Endothelial cell of umbilical vein (primary cell): Measurements from ENCODE around the gene DENND2A. TPM values are rescaled to one million over a fixed set of nuclear protein-coding genes. Genes with fewer than 3 reads are reported as not detected.

Experiments used
- BruUV-seq: library from RNA; stranded (reverse); fragments of 400-500 nt; replicated peaks from 2 replicates; lab custom pipeline; 2021; lab: Mats Ljungman, UMichigan
- CTCF ChIA-PET: fragments of 300-600, 350-600 bp; sonication (Branson Sonifier 250); formaldehyde crosslinking; loops from one replicate; lab custom pipeline; 2021; ENCODE audit warnings: antibody characterized with exemption, inconsistent platforms; lab: Charles Lee
- POLR2A ChIA-PET: fragments of 300-600, 350-600 bp; sonication (Branson Sonifier 250); formaldehyde crosslinking; loops from one replicate; lab custom pipeline; 2021; ENCODE audit warnings: antibody characterized with exemption, inconsistent platforms; lab: Charles Lee
- DNase-seq: peaks from one replicate; pipeline ENCODE4 v3.0.0-alpha.2; 2011; ENCODE audit warnings: low read depth, low spot score
- FAIRE-seq: peaks from 2 replicates; lab custom pipeline; 2011; peaks lifted over from hg19 to GRCh38; lab: Jason Lieb, UNC
- H2AFZ ChIP-seq: 2 replicates; pipeline ENCODE4 v1.6.0; 2012; ENCODE audit warnings: low read depth, low read length, control low read depth, inconsistent platforms
- H3K27ac ChIP-seq: 2 replicates; pipeline ENCODE4 v1.5.1; 2011; ENCODE audit warnings: low read depth, mild to moderate bottlenecking, control low read depth, low read length, moderate library complexity; ENCODE audit not compliant: insufficient read depth
- H3K27me3 ChIP-seq, 2 experiments: 2 replicates each; pipeline versions ENCODE4 v1.6.0 to v1.6.1; 2011; ENCODE audit warnings: low read length in 2 of 2, mixed read lengths in 1 of 2; ENCODE audit not compliant: control insufficient read depth in 2 of 2, insufficient read depth in 2 of 2
- H3K36me3 ChIP-seq, 2 experiments: 2 replicates in 1 of 2; 3 replicates in 1 of 2; pipeline ENCODE4 v1.5.1; 2011; ENCODE audit warnings: low read length in 2 of 2, mild to moderate bottlenecking in 1 of 2, moderate library complexity in 1 of 2; ENCODE audit not compliant: control insufficient read depth in 2 of 2, insufficient read depth in 2 of 2; ENCODE audit errors: extremely low read depth in 1 of 2
- H3K4me1 ChIP-seq: 3 replicates; pipeline ENCODE4 v1.5.1; 2011; ENCODE audit warnings: mild to moderate bottlenecking, low read length; ENCODE audit not compliant: control insufficient read depth, insufficient read depth; ENCODE audit errors: extremely low read depth
- H3K4me2 ChIP-seq: 2 replicates; pipeline ENCODE4 v1.6.1; 2011; ENCODE audit warnings: low read length, control low read depth, mixed read lengths; ENCODE audit not compliant: insufficient read depth
- H3K4me3 ChIP-seq, 3 experiments: fragments of 200-600 bp in 1 of 3; sonication (generic), shearing (Covaris generic) in 1 of 3; replicated peaks in 1 of 3; 2 replicates each; pipeline ENCODE4 v1.5.1; 2011 to 2016; ENCODE audit warnings: control low read depth in 3 of 3, low read length in 3 of 3, mild to moderate bottlenecking in 2 of 3, inconsistent platforms in 1 of 3, low read depth in 1 of 3, moderate library complexity in 1 of 3; ENCODE audit not compliant: insufficient read depth in 1 of 3
- H3K79me2 ChIP-seq: 2 replicates; pipeline ENCODE4 v1.6.0; 2012; ENCODE audit warnings: low read length, inconsistent platforms; ENCODE audit not compliant: control insufficient read depth, insufficient read depth
- H3K9ac ChIP-seq: replicated peaks from 2 replicates; pipeline ENCODE3; 2011; ENCODE audit warnings: low read length, control low read depth; ENCODE audit not compliant: insufficient read depth; ENCODE audit errors: extremely low read depth
- H3K9me1 ChIP-seq: replicated peaks from 3 replicates; pipeline ENCODE4 v1.6.0; 2011; ENCODE audit warnings: mild to moderate bottlenecking, low read length; ENCODE audit not compliant: control insufficient read depth, insufficient read depth; ENCODE audit errors: extremely low read depth
- H3K9me3 ChIP-seq: replicated peaks from 2 replicates; pipeline ENCODE4 v1.5.1; 2012; ENCODE audit warnings: low read length, inconsistent platforms; ENCODE audit not compliant: control insufficient read depth, insufficient read depth
- H4K20me1 ChIP-seq: replicated peaks from 2 replicates; pipeline ENCODE3; 2011; ENCODE audit warnings: mild to moderate bottlenecking, low read length; ENCODE audit not compliant: control insufficient read depth, insufficient read depth; ENCODE audit errors: extremely low read depth
- CTCF ChIP-seq, 2 donors: IDR thresholded peaks; 1 replicate in 1 of 2; 2 replicates in 1 of 2; pipeline ENCODE4 v1.5.1; 2011; ENCODE audit warnings: low read length in 2 of 2, mild to moderate bottlenecking in 2 of 2, moderate library complexity in 2 of 2, control low read depth in 1 of 2, inconsistent platforms in 1 of 2, low read depth in 1 of 2; ENCODE audit not compliant: insufficient read depth in 1 of 2; ENCODE audit errors: extremely low read depth in 1 of 2
- EZH2 ChIP-seq: IDR thresholded peaks from 2 replicates; pipeline ENCODE4 v1.6.1; 2012; ENCODE audit warnings: borderline replicate concordance, low read depth, mild to moderate bottlenecking, moderate library complexity, low read length, inconsistent platforms; ENCODE audit not compliant: severe bottlenecking
- FOS ChIP-seq: IDR thresholded peaks from 2 replicates; pipeline ENCODE4 v1.6.1; 2011; ENCODE audit warnings: mild to moderate bottlenecking, low read length, moderate library complexity, borderline replicate concordance; ENCODE audit not compliant: insufficient read depth
- GATA2 ChIP-seq: IDR thresholded peaks from 2 replicates; pipeline ENCODE4 v1.7.0; 2011; ENCODE audit warnings: low read depth, mild to moderate bottlenecking, moderate library complexity, mixed read lengths, low read length; ENCODE audit not compliant: insufficient read length, insufficient read depth
- JUN ChIP-seq: IDR thresholded peaks from 2 replicates; pipeline ENCODE4 v1.6.1; 2011; ENCODE audit warnings: borderline replicate concordance, low read depth; ENCODE audit not compliant: insufficient read length, insufficient read depth
- MAX ChIP-seq: IDR thresholded peaks from 2 replicates; pipeline ENCODE4 v1.6.1; 2011; ENCODE audit not compliant: insufficient read depth, insufficient read length
- MYC ChIP-seq: IDR thresholded peaks from one replicate; pipeline ENCODE4 v1.6.1; 2011; ENCODE audit warnings: mild to moderate bottlenecking, low read depth, low read length
- POLR2A ChIP-seq: IDR thresholded peaks from 2 replicates; pipeline ENCODE4 v1.6.1; 2012; ENCODE audit warnings: low read depth, mild to moderate bottlenecking, control low read depth, low read length
- POLR2AphosphoS5 ChIP-seq: IDR thresholded peaks from 2 replicates; pipeline ENCODE4 v1.6.1; 2012; ENCODE audit warnings: low read depth, mild to moderate bottlenecking, control low read depth, low read length, moderate library complexity; ENCODE audit not compliant: insufficient read depth
- dilution Hi-C: fragments of 300-500 bp; cut with MboI; formaldehyde crosslinking; loops from one replicate; pipeline ENCODE4 v1.15.0; 2019; ENCODE audit warnings: low sequenced_read_pairs; ENCODE audit not compliant: extremely low pct_ligation_motif_present
- intact Hi-C: fragments of 100-400 bp; cut with micrococcal nuclease; formaldehyde crosslinking; loops from one replicate; pipeline ENCODE4 v1.10.0; 2022
- polyA plus RNA-seq, 4 experiments: library from polyadenylated mRNA; depleted of rRNA in 3 of 4; stranded (reverse) in 3 of 4; unstranded in 1 of 4; fragments of >200 nt; gene quantifications; 2 replicates each; pipeline versions ENCODE4 v1.2.1 to v1.2.3, GENCODE V29; 2011 to 2012; ENCODE audit warnings: missing spikeins in 1 of 4
- total RNA-seq: library from RNA; stranded (reverse); gene quantifications from 2 replicates; pipeline ENCODE4 v1.2.3, GENCODE V29; 2021

Gene DENND2A
- total and polyA plus RNA-seq, 2 donors (not counting 3 experiments of a cell fraction or from before 2014, with no cell fraction given): 0.33 TPM; not detected in 1

- no peak overlapping the region for H3K4me2 ChIP-seq
- H3K27me3 ChIP-seq: no peaks in the 10 kb centered on the region
- H3K27ac ChIP-seq: no peak overlapping the region
- ChIA-PET POLR2A (interaction anchor here (0.5 kb wide), 1 partner anchor 236 kb away, joined by 8 read pairs; no protein-coding TSS in a partner anchor), CTCF (interaction anchor here (1.0 to 1.1 kb wide), 2 partner anchors 132 to 971 kb away, joined by 3 read pairs; no protein-coding TSS in a partner anchor)
- H3K9me3 ChIP-seq: no peaks in the 10 kb centered on the region
- no TSS peak for BruUV-seq
- H3K36me3 ChIP-seq: peaks cover 0 to 7% of the 10 kb centered on the region in 2 experiments
- H3K9me1 ChIP-seq: no peaks in the 10 kb centered on the region
- no peaks in the 10 kb centered on the region for H3K79me2 ChIP-seq
- intact Hi-C loops: loop anchor here (5.0 to 10.0 kb wide), 2 partner anchors 244 to 976 kb away; partner anchors contain the start of gene BRAF
- no peak overlapping the region for H3K4me3 ChIP-seq
- dilution Hi-C loops: no loop called here
- no peaks in the 10 kb centered on the region for H4K20me1 ChIP-seq
- H3K9ac ChIP-seq: no peak overlapping the region
- TF ChIP-seq CTCF (IDR thresholded peaks at IDR 0.05; ENCODE audit: extremely low read depth in 1 of 2, insufficient read depth in 1 of 2, low read depth in 1 of 2, low read length in 2 of 2) (no peak), POLR2AphosphoS5 (no peak), EZH2 (no peak), FOS (no peak), POLR2A (no peak), MAX (no peak), MYC (no peak), JUN (no peak), GATA2 (no peak)
- H3K4me1 ChIP-seq: peaks cover 4% of the 10 kb centered on the region
- DNase-seq (no peak), FAIRE-seq (no peak)
- H2AFZ ChIP-seq: no peak overlapping the region
Measured at GRCh38 chr7:140678816-140679130, 38.2 kb upstream of the DENND2A start.
